GM12892 (cell line): ENCODE data around the gene UGT1A10.

Experiments
- POLR2A ChIP-seq: IDR thresholded peaks from 2 replicates; pipeline ENCODE4 v1.6.1; 2011; ENCODE audit warnings: low read depth, low read length, control low read depth
- POLR2AphosphoS5 ChIP-seq: IDR thresholded peaks from 2 replicates; pipeline ENCODE4 v1.6.1; 2011; ENCODE audit warnings: low read depth, low read length, control low read depth
- TAF1 ChIP-seq: IDR thresholded peaks from 2 replicates; pipeline ENCODE4 v1.6.1; 2011; ENCODE audit warnings: low read depth, mild to moderate bottlenecking, control low read depth, low read length, borderline replicate concordance

- TF ChIP-seq TAF1, result no peak
- TF ChIP-seq POLR2A, result no peak
- no peak for TF ChIP-seq POLR2AphosphoS5
Measured at GRCh38 chr2:233654501-233654900, 18.3 kb downstream of the UGT1A10 start.
